Stimulated activated CD8-positive, alpha-beta memory T cell treated with anti-CD3 and anti-CD28 coated beads, Interleukin-12 subunit alpha, Interleukin-12 subunit beta, amount 100 ng/mL, for 24 hours (primary cell): ENCODE data around the gene HOMER3.
"Not testable (repeated sequence)": the region's sequence is repeated elsewhere in the genome, so short reads cannot be mapped to it uniquely, and the experiment has no call there.

Experiments
- DNase-seq: peaks from one replicate; pipeline ENCODE4 v3.0.0-alpha.2; 2020; ENCODE audit errors: extremely low read depth

The HOMER3 gene

DNA sequence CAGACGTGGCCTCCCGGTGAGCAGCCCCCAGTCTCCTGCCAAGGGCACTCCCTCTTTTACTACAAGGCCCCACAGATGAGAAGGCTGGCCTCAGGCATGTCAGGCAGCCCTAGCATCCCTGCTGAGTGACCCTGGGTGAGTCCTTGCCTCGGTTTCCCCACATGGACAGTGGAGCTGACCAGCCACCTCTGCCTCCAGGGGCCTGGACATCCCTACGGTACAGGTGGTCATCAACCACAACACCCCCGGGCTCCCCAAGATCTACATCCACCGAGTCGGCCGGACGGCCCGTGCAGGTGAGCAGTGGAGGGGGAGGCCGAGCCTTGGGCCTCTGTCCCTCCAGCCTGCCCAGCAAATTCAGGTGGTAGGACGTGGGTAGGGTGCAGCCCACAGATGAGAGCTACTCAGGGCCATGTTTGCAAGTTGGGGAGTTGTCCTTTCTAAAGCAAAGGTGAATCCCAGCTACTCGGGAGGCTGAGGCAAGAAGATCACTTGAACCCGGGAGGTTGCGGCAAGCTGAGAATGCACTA, 16.3 kb downstream of the HOMER3 start:
- DNase-seq = no peak

DNA sequence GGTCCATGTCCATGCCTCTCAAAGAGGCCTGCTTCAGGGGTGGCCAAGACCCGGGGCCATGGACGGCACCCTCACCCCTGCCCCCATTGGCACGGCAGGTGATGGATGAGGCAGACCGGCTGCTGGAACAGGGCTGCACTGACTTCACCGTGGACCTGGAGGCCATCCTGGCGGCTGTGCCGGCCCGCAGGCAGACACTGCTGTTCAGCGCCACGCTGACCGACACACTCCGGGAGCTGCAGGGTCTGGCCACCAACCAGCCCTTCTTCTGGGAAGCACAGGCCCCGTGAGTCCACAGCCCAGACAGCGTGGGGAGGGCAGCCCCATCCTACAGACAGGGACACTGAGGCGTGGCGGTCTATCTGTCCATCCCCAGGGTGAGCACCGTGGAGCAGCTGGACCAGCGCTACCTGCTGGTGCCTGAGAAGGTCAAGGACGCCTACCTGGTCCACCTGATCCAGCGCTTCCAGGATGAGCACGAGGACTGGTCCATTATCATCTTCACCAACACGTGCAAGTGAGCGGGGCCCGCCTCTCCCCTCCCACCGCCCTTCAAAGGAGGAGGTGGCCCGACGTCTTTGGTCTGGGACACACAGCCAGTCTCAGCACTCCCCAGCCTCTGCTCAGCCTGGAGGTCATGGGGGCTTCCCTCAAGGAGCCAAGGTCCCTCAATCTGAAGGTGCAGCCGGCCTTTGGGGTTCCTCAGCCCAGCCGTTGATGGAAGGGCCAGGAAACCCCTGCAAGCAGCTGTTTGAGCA, 18.6 kb downstream of the HOMER3 start:
- DNase-seq = no peak

DNA sequence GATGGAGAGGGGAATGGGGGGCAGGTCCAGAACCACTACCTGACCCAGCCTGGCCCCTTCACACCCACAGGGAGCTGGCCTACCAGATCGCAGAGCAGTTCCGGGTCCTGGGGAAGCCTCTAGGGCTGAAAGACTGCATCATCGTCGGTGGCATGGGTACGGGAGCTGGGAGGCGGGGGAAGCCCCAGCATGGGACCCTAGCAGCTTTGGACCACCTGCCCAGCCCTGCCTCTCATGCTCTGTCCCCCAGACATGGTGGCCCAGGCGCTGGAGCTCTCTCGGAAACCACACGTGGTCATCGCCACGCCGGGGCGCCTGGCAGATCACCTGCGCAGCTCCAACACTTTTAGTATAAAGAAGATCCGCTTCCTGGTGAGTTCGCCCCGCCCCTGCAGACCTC, 19.4 kb downstream of the HOMER3 start:
- no peak for DNase-seq

DNA sequence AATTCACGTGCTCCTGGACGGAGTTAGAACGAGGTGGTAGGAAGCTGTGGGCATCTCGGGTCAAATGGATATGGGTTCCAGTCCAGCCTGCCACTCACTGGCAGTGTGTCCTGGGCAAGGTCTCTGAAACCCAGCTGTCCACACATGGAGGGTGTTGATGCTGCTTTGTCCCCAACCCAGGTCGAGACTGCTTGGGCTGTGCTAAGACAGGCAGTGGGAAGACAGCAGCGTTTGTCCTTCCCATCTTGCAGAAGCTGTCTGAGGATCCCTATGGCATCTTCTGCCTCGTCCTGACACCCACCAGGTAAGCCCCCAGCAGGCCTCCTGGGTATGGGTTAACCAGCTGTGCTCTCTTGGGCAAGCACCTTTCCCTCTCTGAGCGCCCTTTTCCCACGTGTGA, 20.6 kb downstream of the HOMER3 start:
- DNase-seq = no peak

DNA sequence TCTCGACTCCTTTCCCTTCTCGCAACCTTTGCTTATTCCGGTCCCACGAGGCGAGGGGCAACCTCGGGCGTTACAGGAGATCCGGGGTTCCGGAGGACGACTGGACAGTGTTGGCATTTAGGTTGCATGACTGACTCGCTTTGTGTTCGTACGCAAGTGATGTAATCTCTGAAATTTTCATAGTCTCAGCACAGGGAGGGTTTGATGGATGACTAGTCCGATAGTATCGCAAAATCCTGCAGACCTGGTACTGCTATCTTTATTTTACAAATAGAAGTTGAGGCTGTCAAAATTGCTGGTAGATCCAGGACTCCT, 21.2 kb downstream of the HOMER3 start:
- no peak for DNase-seq

DNA sequence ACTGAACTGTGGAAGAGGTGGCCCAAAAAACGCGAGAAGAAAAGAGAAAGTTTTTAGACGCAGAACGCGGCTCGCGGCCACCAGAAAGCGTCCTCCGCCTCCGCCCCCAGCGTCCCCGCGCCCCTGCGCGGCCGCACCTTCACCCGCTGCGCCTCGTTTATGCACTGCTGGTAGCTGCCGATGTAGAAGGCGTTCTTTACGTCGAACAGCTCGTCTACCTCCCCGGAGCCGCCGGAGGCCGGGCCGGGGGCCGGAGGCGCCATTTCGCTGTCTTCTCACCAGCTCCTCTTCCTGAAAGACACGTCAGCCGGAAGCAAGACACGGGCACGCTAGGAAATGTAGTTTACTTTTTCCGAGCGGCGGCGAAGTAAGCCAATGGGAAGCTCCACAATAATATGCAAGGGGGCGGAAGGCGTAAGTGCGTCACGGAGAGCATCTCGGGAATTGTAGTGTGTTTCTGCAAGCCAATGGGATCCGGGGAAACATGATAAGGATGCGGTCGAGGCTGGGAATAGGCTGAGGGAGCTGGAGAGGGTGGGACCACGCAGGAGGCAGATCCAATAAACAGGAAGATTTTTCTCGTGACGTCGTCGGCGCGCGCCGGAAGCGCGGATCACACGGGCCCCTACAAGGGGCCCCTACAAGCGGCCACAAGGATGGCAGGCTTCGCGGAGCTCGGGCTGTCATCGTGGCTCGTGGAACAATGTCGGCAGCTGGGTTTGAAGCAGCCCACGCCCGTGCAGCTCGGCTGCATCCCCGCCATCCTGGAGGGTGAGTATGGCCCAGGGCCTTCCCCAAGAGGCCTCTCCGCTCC, 21.7 kb downstream of the HOMER3 start, which contains the start of the genes COPE and DDX49:
Gene COPE, minus strand, starts transcription at position 302 of the 814 bp plus-strand sequence. Its CDS starts 39 bp downstream, at position 263.
Gene DDX49, plus strand, starts transcription at position 630 of the 814 bp plus-strand sequence. Its CDS starts 27 bp downstream, at position 657.
- DNase-seq = peak; percentile 91

DNA sequence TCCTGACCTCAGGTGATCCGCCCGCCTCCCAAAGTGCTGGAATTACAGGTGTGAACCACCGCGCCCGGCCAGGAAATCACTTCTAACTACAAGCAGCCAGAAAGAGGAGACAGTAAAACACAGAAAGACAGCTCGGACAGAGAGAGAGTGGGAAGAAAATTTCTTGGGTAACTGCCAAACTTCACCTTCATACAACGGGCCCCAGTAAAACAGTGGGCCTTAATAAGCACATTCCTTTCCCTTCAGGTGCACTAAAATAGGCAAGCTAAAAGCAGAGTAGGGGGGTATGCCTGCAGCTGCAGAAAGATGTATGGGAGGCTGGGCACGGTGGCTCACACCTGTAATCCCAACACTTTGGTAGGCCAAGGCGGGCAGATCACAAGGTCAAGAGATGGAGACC, 23.4 kb downstream of the HOMER3 start:
- DNase-seq = not testable (repeated sequence)

DNA sequence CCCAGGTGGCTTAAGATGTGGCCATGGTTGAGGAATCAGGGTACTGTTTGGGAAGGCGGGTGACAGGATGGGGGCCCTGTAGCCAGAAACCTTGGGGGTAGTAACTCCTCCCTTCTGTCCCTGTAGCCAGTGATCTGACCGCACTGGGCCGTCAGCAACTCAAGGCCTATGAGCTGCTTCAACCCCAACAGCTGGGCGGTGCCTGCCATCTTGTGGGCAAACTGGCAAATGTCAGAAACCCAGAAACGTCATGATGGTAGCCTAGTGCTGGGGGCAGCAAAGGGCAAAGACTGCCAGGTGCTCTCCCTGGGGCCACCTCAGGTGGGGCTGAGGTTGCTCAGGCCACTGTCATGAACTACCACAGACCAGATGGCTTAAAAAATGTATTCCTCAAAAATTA, 25.4 kb downstream of the HOMER3 start:
- DNase-seq = no peak

DNA sequence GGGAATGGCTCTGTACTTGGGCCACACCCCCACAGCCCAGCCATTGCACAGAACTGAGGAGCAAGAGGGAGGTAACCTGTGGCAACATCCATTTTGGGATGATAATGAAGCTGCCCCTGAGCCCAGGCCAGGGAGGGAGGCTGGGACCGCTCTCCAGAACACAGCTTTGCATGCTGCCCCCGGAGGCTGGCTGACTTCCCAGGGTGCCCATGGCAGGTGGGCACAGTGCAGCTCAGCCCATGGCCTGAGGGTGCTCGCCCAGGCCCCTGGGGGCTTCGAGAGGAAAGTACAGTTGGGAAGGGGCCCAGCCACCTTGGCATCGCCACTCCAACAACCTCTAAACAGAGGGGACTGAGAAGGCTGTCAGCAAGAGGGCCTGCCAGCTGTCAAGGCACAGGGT, 27.6 kb downstream of the HOMER3 start:
- DNase-seq = no peak

DNA sequence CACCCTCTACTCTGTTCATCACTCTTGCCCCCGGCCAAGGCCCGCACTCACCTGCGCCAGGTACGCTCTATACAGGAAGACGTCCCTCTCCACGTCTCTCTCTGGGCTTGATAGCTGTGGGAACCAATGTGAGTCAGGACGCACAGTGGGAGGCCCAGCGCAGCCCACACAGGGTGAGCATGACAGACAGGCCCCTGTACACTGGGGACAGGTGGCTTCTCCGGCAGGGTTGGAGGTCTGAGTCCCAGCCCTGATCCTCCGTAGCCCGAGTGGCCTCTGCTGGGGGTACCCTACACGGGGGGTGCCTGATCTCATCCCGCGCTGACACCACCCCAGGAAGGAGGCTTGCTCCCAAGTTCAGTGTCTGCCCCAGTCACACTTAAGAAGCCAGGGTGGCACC, 28.1 kb downstream of the HOMER3 start:
- no peak for DNase-seq

DNA sequence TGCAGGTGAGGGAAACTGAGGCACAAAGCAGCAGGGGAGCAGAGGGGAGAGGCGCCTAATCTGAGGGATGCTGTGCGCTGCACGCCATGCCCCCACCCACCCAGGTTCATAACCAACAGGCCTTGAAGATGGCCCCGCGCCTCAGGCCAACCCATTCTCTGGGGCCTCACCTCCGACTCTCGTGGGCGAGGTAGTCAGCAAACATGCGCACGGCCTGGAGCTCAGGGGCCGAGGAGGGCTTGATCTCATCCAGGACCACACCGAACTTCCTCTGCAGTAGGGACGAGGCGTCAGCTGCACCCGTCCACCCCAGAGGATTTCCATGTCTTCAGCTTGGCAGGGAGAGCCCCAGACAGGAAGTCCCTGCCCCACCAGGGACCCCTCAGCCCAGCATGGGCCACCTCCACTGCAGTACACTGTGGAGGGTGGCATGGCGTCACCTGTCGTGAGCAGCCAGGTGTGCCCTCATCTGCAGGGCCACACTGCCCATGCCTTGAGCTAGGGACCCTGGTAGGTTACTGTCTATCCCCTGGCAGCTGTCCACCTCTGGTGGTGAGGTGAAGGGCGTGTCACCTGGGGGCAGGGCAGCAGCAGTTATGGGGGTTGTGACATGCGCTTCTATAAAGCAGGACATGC, 30.1 kb downstream of the HOMER3 start:
- DNase-seq = no peak

DNA sequence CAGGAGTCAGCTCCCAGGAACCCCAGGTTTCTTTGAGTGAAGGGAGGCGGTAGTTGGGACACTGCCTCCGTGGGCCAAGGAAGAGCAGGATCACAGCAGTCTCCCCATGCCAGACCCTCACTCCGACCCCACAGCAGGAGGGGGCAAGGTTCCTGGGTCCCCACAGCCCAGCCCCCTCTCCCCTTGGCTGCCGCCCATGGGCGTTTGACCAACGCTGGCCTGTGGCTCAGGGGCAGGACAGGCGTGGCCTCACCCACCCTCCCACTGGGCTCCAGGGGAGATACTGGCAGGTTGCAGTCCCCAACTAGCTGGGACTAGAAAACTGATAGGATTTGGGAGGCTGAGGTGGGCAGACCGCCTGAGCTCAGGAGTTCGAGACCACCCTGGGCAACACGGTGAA, 31.0 kb downstream of the HOMER3 start:
- no peak for DNase-seq

DNA sequence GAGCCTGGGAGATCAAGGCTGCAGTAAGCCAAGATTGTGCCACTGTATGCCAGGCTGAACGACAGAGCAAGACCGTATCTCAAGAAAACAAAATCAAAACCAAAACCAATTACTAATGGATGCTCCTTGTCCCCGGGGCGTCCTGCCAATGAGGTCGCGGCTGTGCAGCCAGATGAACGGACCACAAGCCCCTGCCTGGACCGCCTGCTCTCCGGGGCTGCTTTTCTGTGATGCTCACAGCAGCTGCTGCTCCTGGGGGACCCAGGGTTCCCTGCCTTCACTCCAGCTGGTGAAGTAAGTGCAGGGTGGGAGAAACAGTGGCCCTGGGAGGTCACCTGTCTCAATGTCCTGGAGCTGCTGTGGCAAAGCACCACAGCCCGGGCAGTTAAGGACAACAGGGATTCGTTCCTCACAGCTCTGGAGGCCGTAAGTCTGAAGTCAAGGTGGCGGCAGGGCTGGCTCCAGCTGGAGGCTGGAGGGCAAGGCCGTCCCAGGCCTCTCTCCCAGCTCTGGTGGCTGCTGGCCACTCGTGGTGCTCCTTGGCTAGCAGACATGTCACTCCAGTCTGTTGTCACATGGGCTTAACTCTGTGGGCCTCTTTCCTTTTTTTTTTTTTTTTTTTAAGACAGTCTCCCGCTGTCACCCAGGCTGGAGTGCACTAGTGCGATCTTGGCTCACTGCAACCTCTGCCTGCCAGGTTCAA, 31.9 kb downstream of the HOMER3 start:
- no peak for DNase-seq

DNA sequence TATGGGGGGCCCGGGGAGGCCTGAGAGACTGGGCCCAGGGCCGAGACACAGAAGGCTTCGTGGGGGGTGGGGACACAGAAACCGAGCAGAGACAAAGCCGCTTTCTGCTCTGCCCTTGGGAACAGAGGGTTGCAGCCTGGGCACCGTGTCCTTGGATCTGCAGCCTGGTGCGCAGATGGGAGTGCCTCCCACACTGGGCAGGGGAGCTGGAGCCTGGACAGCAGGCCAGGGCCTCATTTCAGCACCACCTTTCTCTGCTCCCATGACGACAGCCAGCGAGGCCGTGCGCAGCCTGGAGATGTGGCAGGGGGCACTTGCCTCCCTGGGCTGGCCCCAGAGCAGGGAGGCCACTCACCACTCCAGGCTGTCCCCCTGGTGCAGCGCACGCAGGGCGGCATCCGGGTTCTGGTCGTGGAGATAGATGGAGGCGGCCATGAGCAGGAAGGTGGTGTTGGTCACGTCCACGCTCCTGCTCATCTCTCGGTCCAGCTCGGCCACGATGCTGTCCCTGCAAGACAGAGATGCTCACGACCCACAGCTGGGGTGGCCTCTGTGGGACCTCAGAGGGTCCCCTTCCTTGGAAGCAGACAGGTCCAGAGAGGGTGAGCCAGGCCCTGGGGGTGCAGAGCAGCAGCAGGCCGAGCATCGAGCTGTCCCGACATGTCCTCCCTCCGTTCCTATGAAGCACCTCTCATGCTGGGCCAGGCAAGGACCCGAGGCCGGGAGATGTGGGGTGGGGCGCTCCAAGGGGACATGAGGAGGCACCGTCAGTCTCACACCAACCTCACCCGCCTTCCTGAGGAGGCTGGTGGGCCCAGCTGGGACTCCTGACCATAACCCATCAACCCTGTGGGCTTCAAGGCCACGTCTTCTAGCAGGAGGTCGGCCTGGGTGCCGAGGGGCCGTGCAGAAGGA, 34.2 kb downstream of the HOMER3 start:
- no peak for DNase-seq

DNA sequence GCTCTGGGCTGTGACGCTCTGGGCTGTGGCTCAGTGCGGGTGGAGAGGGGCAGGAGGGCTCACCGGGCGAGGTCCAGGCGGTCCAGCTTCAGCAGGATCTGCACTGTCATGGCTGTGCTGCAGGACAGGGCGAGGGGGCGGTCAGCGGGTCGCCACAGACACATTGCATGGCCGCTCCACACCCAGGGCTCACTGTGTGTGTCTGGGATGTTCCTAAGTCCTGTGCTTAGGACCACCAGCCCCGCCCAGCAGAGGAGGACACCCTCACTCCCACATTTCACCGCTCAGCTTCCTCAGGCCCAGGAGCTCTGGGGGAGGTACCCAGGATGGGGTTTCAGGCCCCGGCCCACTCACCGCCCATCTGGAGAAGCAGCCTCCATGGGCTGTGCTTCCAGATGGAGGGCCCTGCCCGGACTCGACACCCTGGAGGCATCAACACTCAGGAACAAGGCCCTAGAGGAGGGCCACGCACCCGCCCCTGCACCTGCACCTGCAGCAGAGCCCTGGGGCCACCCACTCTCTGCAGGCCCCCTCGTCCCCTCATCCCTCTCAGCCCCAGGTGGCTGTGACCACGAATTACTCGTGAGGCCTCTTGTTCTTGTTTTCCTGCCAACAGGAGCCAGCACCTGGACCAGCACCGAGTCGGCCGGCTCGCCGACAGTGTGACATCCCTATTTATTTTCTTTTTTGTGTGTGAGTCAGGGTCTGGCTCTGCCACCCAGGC, 35.3 kb downstream of the HOMER3 start:
- DNase-seq = no peak

DNA sequence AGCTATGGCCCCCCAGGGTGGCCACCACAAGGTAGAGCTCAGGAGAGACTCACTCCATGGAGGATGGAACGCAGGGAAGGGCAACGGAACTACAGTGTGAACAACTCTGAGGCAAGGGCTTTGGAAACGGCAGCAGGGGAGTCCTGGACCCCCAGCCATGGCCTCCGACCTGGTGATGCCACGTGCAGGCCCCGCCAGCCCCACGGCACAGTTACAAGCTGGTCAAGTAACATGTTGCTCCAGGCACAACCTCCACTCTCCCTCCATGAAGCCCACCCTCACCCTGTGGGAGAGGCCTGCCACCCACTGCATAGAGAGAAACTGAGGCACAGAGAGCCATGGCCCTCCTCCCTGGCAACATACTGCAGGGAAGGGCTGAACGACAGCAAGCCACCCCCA, 36.0 kb downstream of the HOMER3 start:
- DNase-seq = no peak

DNA sequence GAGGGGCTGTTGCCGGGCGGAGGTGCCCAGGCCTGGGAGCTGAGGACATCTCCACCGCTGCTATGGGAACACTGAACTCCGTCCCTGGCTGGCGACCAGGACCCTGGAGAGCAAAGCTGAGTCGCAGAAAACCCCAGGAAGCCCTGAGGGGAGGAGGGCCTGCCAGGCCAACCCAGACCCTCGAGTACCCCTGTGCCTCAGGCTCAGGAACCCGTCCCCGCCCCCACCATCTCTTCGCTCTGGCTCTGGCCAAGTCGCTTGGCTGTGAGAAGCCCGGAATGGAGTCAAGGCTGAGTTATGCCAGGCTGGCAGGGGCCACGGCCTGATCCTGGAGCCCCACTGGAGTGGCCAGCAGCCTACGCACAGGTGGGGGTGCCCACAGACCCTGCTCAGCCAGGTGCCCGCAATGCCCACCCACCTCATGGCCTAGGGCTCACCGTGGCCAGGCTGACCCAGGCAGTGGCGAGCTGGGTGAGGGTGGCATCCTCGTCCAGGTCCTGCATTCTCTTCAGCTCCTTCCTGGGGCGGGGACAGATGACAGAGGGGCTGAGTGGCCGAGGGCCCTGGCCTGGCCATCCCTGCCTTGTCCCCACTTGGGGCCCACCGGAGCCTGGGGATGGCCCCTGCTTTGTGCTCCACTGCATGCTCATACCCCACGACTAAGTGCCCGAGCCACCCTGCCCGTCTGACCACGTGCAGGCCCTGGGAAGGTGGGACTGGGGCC, 36.5 kb downstream of the HOMER3 start:
- DNase-seq = no peak

DNA sequence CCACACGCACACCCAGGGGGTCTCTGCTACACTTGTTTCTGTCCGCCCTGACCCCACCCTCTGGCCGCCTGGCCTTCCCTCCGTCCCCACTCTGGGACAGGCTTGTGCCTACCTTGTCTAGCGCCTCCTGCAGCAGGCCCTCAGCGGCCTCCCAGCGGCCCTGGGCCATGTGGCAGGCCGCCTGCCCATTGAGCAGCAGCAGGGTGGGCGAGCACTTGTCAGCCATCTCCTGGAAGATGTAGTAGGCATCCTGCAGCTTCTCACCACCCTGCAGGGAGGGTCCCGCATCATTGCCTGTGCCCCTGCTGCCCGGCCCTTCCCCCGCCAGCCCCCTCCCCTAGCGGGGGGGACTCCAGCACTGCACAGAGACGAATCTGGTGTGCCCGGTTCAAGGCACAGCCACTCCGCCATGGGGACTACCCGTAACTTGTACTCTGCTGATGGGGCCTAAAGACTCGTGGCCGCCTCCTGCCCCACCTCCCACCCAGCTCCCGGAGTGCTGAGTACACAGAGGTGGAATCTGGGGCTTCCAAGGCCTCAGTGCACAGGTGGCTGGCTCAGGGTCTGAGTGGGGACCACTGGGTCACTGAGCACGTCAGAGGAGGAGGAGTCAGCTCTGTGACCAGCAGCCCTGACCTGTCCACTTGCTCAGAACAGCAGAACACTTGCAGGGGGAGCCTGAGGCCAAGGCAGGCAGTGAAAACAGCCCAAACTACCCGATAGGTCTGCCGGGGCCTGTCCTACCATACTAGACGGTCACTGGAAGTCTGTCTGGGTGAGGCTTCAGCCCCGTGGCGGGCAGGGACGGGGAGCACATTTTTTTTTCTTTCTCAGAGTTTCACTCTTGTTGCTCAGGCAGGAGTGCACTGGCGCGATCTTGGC, 37.6 kb downstream of the HOMER3 start:
- no peak for DNase-seq
